HCT116 (cell line): ENCODE data around the gene MEPCE. TPM values are rescaled to one million over a fixed set of nuclear protein-coding genes. Genes with fewer than 3 reads are reported as not detected.

Experiments
- ATAC-seq: fragments of 200-7000 bp; cut with Tn5 transposase; 2 replicates; pipeline ENCODE4 v1.9.1; 2020; ENCODE audit warnings: mild to moderate bottlenecking, moderate library complexity
- BruUV-seq: library from RNA; stranded (reverse); fragments of 400-500 nt; replicated peaks from 2 replicates; lab custom pipeline; 2021; lab: Mats Ljungman, UMichigan
- CTCF ChIA-PET: fragments of 300-600 bp; sonication (Branson Sonifier 250); formaldehyde crosslinking; loops from one replicate; lab custom pipeline; 2021; ENCODE audit warnings: antibody characterized with exemption; lab: Charles Lee
- POLR2A ChIA-PET: fragments of 300-600, 350-600 bp; sonication (Branson Sonifier 250); formaldehyde crosslinking; loops from one replicate; lab custom pipeline; 2021; ENCODE audit warnings: antibody characterized with exemption; lab: Charles Lee
- RAD21 ChIA-PET, 2 experiments: fragments of 300-600 bp; sonication (Branson Sonifier 250); formaldehyde crosslinking; loops; one replicate each; lab custom pipeline; 2023; ENCODE audit warnings: low total read pairs in 2 of 2; ENCODE audit not compliant: uncharacterized antibody in 2 of 2, unreplicated experiment in 2 of 2, low non-redundant PET in 1 of 2; lab: Charles Lee
- DNase-seq: peaks from one replicate; pipeline ENCODE4 v3.0.0-alpha.2; 2010; ENCODE audit warnings: low read depth, low spot score
- H2AFZ ChIP-seq: fragments of 200-600 bp; shearing (Covaris generic), sonication (generic); 2 replicates; pipeline ENCODE4 v1.6.1; 2017; ENCODE audit warnings: low read depth, mixed run types, mixed read lengths, antibody characterized with exemption, low read length; ENCODE audit not compliant: poor library complexity, severe bottlenecking
- H3K27ac ChIP-seq: 2 replicates; pipeline ENCODE4 v1.5.1; 2012; ENCODE audit warnings: low read depth, low read length
- H3K27me3 ChIP-seq: fragments of 200-600 bp; sonication (generic); 2 replicates; pipeline ENCODE4 v1.6.1; 2016; ENCODE audit warnings: mixed run types, low read length, mixed read lengths; ENCODE audit not compliant: insufficient read depth
- H3K36me3 ChIP-seq, 2 experiments: fragments of 200-500 bp in 1 of 2; fragments of 200-600 bp in 1 of 2; sonication (Bioruptor generic) in 1 of 2; sonication (generic) in 1 of 2; 2 replicates each; pipeline versions ENCODE4 v1.5.1 to v1.6.1; 2014 to 2016; ENCODE audit warnings: low read length in 2 of 2, inconsistent platforms in 1 of 2, mixed read lengths in 1 of 2, mixed run types in 1 of 2; ENCODE audit not compliant: insufficient read depth in 2 of 2, control insufficient read depth in 1 of 2
- H3K4me1 ChIP-seq, 2 experiments: fragments of 200-600 bp in 1 of 2; sonication (generic) in 1 of 2; 2 replicates each; pipeline versions ENCODE4 v1.5.1 to v1.6.1; 2012 to 2017; ENCODE audit warnings: low read length in 2 of 2, inconsistent platforms in 1 of 2, mild to moderate bottlenecking in 1 of 2, mixed read lengths in 1 of 2, mixed run types in 1 of 2, moderate library complexity in 1 of 2; ENCODE audit not compliant: insufficient read depth in 2 of 2, control insufficient read depth in 1 of 2
- H3K4me2 ChIP-seq: fragments of 200-600 bp; sonication (generic); 2 replicates; pipeline ENCODE4 v1.6.1; 2017; ENCODE audit warnings: mixed run types, low read length, mixed read lengths
- H3K4me3 ChIP-seq, 2 experiments: fragments of 200-600 bp in 1 of 2; sonication (generic) in 1 of 2; replicated peaks in 1 of 2; 2 replicates each; pipeline ENCODE4 v1.5.1; 2011 to 2016; ENCODE audit warnings: low read length in 2 of 2, control low read depth in 1 of 2, low read depth in 1 of 2, mild to moderate bottlenecking in 1 of 2, mixed read lengths in 1 of 2, mixed run types in 1 of 2
- H3K79me2 ChIP-seq: fragments of 200-600 bp; sonication (generic); 2 replicates; pipeline ENCODE4 v1.6.1; 2017; ENCODE audit warnings: mild to moderate bottlenecking, mixed run types, low read length, moderate library complexity, mixed read lengths; ENCODE audit not compliant: insufficient read depth
- H3K9ac ChIP-seq: fragments of 200-600 bp; sonication (generic); 2 replicates; pipeline ENCODE4 v1.6.1; 2016; ENCODE audit warnings: low read length, mixed read lengths
- H3K9me2 ChIP-seq: fragments of 200-600 bp; sonication (generic), shearing (Covaris generic); 2 replicates; pipeline ENCODE4 v1.6.1; 2017; ENCODE audit warnings: mixed run types, mild to moderate bottlenecking, moderate library complexity; ENCODE audit not compliant: insufficient read depth
- H3K9me3 ChIP-seq, 2 experiments: fragments of 200-500 bp in 1 of 2; fragments of 200-600 bp in 1 of 2; sonication (Bioruptor generic) in 1 of 2; sonication (generic) in 1 of 2; 2 replicates each; pipeline ENCODE4 v1.6.1; 2014 to 2017; ENCODE audit warnings: low read length in 2 of 2, mixed read lengths in 2 of 2, inconsistent platforms in 1 of 2, low read depth in 1 of 2, mild to moderate bottlenecking in 1 of 2, mixed run types in 1 of 2, moderate library complexity in 1 of 2; ENCODE audit not compliant: control insufficient read depth in 1 of 2, insufficient read depth in 1 of 2
- H4K20me1 ChIP-seq: fragments of 200-600 bp; sonication (generic), shearing (Covaris generic); 2 replicates; pipeline ENCODE4 v1.6.1; 2017; ENCODE audit warnings: mixed run types, mild to moderate bottlenecking, moderate library complexity; ENCODE audit not compliant: insufficient read depth
- CBX3 ChIP-seq: IDR thresholded peaks from 2 replicates; pipeline ENCODE4 v1.6.1; 2012; ENCODE audit warnings: low read depth
- MAX ChIP-seq: IDR thresholded peaks from 2 replicates; pipeline ENCODE4 v1.6.1; 2012
- POLR2AphosphoS5 ChIP-seq: IDR thresholded peaks from 2 replicates; pipeline ENCODE4 v1.6.1; 2011; ENCODE audit warnings: mild to moderate bottlenecking, low read depth, low read length, moderate library complexity
- TCF7L2 ChIP-seq: IDR thresholded peaks from 2 replicates; pipeline ENCODE4 v1.7.0; 2011; ENCODE audit warnings: borderline replicate concordance, inconsistent platforms; ENCODE audit not compliant: insufficient read depth, insufficient read length; ENCODE audit errors: extremely low read depth
- ZFX ChIP-seq: fragments of 450-650 bp; IDR thresholded peaks from 2 replicates; pipeline ENCODE4 v1.6.1; 2017
- intact Hi-C: fragments of 100-400 bp; cut with micrococcal nuclease; formaldehyde crosslinking; loops from 2 replicates; pipeline ENCODE4 v1.10.0; 2022
- total RNA-seq: library from RNA; stranded (reverse); gene quantifications from one replicate; pipeline ENCODE4 v1.2.1, GENCODE V29; 2021; ENCODE audit not compliant: unreplicated experiment

The MEPCE gene
- total RNA-seq, 1 experiment from 2014 or later, result 44.4 TPM

GRCh38 chr7:100435401-100436304, 6.0 kb downstream of the MEPCE start:
- RAD21 ChIA-PET, result no interaction called here

More at GRCh38 chr7:100435401-100436304, 6.0 kb downstream of the MEPCE start:
- Histone ChIP-seq H3K27me3 (no peaks in the 10 kb centered on the region), H3K27ac (peak overlapping the region; percentile 99), H3K36me3 (peaks cover 5 to 39% of the 10 kb centered on the region in 2 experiments; a peak in 2 of 4 replicates), H3K9me3 (no peaks in the 10 kb centered on the region), H3K79me2 (peaks cover 51% of the 10 kb centered on the region), H2AFZ (no peak overlapping the region), H3K4me2 (peak overlapping the region; percentile 93), H3K4me3 (peak overlapping the region; percentile 85 to 97), H3K4me1 (peaks cover 2 to 52% of the 10 kb centered on the region in 2 experiments), H3K9me2 (no peaks in the 10 kb centered on the region), H3K9ac (peak overlapping the region; percentile 93), H4K20me1 (no peaks in the 10 kb centered on the region)
- POLR2A ChIA-PET, result no interaction called here
- TF ChIP-seq MAX, result no peak
- TF ChIP-seq CBX3, result no peak
- TF ChIP-seq TCF7L2, result peak; percentile 61
- TF ChIP-seq ZFX, result peak; percentile 95
- peak; percentile 58 for TF ChIP-seq POLR2AphosphoS5
- peak; percentile 49 for ATAC-seq
- no TSS peak for BruUV-seq
- intact Hi-C loops, result no loop called here
- CTCF ChIA-PET, result interaction anchor here (2.1 kb wide), 1 partner anchor 14 kb away, joined by 10 read pairs; no protein-coding TSS in a partner anchor
- DNase-seq, result no peak
